Eye (tissue), 1 donor: ENCODE data around the gene FAM13A.
"Not testable (repeated sequence)": the region's sequence is repeated elsewhere in the genome, so short reads cannot be mapped to it uniquely, and the experiment has no call there.

Experiments used
- DNase-seq: peaks from one replicate; pipeline ENCODE4 v3.0.0-alpha.2; 2015

The FAM13A gene

DNA sequence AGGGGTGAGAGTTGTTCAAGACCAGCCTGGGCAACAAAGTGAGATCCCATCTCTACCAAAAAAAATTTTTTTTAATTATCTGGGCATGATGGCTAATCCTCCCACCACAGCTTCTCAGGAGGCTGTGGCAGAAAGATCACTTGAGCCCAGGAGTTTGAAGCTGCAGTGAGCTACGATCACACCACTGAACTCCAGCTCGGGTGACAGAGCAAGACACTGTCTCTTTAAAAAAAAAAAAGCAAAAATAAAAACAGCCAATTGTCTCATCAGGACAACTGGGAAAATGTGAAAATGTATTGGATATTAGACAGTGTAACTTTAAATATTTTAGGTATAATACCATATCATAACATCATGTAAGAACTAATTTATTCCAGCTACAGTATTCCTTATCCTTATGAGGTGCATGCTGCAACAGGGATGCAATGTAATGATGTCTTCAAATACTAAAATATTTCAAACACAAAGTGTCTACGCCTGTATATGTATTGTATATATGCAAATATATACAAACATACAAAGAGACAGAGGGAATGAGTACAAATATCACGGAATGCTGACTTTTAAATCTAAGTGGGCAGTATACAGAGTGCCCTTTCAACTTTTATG is 17.2 kb downstream of the FAM13A start:
- DNase-seq, result no peak

DNA sequence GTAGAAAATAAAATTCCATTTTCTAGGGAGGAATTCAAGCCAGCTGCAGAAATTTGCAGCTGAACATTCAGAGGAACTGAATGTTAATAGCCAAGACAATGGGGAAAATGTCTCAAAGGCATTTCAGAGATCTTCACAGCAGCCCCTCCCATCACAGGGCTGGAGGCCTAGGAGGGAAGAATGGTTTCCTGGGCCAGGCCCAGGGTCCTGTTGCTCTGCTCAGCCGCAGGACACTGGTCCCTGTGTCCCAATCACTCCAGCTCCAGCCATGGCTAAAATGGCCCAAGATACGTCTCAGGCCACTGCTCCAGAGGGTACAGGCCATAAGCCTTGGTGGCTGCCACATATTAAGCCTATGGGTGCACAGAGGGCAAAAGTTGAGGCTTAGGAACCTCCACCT is 20.4 kb downstream of the FAM13A start:
- no peak for DNase-seq

DNA sequence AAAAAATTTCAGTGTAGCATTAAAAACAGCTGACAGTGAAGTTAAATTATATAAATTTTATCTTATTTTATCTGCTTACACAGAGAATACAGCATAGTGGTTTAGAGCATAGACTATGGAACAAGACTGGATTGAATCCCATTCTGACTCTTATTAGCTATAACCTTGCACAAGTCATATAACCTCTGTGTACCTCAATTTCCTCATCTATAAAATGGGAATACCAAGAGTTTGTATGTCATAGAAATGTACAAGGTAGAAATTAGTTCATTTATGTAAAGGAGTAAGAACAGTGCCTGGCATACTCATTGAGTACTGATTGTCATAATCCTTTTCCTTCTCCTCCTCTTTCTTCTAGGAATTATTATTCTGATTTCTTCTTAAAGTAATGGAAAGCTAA is 25.7 kb downstream of the FAM13A start:
- no peak for DNase-seq

DNA sequence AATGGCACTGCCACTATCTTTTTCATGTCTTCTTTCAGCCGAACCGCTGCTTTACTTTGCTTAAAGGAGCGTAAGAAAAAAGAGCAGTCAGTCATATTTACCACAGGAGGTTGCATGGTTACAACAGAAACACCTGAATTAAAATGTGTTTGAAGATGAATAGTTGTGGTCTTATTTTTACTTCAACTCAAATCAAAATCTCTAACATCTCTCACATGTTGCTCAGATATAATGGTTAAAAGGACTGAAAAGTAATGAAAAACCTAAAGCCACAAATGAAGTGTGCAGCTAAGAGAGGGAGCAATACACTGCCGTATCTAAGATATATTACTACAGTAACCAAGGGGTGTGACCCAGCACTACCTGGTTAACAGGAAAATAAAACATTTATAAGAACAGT is 27.4 kb downstream of the FAM13A start:
- DNase-seq, result no peak

DNA sequence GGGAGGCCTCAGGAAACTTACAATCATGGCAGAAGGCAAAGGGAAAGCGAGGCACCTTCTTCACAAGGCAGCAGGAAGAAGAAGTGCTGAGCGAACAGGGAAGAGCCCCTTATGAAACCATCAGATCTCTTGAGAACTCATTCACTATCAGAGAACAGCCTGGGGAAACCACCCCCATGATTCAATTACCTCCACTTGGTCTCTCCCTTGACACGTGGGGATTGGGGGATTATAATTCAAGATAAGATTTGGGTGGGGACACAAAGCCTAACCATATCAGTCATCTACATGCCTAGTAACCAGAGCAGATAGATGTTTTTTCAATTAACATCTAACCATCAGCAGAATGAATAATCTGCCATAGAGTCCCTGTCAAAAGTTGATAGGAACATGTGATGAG is 30.4 kb downstream of the FAM13A start:
- no peak for DNase-seq

DNA sequence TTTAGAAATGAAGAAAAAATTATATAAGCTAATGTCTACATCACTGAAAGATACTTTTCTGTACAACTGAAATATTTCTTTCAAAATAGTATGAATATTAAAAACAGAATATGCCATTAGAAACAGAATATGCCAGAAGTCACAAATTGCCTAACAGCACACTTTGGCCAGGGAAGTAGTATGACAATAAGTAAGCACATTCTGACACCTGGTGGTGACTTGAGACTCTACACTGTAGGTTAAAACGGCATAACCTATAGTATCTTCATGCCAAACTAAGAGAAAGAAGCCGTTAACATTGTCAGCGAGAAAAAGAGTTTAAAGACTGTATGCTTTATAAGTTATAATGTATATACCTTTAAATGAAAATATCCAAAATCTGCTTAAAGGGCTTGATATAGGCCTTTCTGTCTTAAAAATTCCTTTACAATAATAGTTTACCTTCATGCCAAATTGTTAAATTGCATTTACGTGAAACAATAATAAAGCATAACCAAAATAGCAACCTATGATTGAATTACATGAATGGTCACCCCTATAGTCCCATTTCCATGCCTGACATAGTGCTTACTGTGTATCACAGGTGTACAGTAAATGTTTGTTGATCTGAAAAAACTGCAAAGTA is 32.8 kb downstream of the FAM13A start:
- peak; percentile 88 for DNase-seq

DNA sequence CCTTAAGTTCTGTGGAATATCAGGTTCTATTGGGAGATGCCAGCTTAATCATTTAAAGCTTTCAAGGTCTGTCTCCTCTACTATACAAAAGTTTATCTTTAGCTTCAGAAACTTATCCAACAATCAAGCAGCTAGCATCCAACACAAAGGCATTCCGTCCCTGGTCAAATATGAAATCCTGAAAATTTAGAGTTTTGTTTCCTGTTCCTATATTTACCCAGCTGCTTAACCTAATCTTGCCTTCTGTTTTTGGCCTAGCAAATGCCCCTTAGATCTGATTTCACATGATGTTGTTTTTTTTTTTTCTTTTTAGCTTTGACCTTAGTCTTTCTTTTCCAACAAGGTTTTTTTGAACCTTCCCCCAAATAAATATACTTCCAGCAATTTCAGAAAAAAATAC is 33.8 kb downstream of the FAM13A start:
- no peak for DNase-seq

DNA sequence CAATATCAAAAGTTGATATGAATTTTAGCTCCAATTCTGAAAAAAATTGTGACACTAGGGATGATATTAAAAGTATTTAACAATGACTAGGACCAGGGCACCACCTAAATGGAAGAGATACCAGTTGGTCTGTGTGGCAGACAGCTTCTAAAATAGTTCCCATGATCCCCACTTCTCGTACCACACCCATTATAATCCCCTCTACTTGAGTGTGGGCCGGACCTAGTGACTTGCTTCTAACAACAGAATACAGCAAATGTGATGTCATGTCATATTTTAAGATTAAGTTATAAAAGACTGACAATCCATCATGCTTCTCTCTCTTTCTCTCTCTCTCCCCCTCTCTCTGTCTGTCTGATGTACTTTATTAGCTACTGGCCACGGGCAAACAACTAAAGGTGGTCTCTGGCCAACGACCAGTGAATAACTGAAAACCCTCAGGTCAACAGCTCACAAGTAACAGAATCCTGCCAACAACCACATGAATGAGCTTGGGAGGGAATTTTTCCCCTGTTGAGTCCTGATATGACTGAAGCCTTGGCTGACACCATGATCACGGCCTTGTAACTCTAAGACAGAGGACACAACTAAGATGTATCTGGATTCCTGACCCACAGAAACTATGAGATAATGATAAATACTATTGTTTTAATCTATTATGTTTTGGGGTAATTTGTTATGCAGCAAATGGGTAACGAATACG is 34.4 kb downstream of the FAM13A start:
- no peak for DNase-seq

DNA sequence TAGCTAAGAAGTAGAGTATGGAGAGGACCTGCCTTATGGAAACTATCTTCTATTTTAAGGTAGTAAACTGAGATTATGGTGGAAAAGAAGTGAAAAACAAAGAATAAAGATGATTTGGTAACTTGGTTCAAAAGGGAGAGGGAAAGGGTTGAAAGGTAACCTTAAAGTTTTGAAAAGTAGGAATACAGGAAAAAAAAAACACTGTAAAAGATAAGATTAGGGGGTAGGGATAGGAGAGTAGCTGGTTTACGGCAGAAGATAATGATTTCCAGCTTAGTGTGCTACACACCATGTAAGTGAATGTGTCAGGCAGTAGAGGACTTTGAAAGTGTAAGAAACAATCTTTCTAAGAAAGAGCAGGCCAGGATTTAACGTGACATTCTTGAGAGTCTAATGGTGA is 35.3 kb downstream of the FAM13A start:
- no peak for DNase-seq

DNA sequence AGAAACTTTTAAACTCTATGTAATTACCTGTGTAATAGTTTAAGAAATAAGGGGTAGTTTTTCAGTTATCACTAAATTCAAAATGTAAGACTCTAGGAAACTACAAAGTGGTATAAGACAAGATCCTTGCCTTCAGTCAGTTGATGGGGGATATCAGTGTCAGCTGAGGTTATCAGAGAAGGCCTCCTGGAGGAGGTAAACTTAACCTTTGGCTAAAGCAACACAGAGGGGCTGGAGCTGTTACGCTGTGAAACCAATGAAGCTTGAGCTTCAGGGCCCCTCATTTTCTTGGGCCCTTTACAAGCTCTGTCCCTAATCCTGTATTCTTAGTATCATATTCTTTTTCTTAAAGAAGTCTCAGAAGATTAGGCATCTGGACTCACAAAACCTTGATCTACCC is 35.9 kb downstream of the FAM13A start:
- no peak for DNase-seq

DNA sequence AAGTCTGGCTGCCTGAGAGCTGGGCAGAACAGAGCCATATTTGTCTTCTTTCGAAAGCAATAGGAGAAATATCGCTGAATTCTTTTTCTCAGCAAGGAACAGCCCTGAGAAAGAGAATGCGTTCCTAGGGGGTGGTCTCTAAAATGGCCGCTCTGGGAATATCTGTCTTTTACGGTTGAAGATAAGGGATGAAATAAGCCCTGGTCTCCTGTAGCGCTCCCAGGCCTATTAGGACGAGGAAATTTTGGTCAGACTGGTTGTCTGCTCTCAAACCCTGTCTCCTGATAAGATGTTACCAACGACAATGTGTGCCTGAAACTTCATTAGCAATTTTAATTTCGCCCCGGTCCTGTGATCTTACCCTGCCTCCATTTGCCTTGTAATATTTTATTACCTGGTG is 42.1 kb downstream of the FAM13A start:
- DNase-seq, result not testable (repeated sequence)

DNA sequence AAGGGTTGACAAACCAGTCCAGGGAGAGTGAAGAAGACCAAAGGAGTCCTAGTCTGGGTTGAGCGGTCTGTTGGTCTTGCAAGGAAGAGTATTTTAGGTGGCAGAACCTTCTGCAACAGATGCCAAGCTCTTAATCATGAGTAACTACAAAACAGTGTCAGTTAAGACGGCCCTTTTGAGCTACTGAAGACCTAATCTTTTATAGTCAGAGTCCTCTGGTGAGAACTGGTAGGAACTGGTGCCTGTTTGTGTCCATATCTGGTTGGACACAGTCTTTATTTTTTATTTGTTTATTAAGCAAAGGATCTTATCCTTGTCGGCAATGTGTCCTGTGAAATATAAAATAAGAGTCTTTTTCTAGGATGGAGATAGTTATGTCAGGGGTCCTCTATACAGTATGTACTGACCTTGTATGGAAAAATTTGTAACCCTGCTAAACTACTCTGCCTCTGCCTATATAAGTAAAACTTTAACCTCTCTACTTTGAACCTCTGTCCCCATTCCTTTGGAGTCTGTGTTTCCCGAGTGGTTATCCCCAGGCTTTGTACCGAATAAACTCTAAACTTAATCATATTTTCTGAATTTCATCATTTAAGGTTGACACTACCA is 47.1 kb downstream of the FAM13A start:
- DNase-seq, result no peak

DNA sequence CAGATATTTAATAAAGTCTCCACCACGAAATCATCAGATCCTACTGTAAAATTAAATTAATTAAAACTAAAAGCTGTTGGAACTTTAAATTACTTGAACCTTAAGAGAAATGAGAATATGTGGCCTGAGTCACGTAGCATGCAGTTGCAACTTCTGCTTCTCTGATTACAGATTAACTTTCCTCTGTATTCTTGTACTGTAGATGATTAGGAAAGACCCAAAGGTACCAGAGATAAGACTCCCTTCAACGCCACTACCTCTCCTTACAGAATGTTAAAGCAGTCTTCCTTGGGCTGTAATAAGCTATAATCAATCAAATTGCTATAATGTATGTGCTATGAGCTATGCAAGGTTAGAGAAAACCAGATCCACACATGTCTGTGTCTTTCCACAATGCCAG is 47.9 kb downstream of the FAM13A start:
- DNase-seq, result no peak

DNA sequence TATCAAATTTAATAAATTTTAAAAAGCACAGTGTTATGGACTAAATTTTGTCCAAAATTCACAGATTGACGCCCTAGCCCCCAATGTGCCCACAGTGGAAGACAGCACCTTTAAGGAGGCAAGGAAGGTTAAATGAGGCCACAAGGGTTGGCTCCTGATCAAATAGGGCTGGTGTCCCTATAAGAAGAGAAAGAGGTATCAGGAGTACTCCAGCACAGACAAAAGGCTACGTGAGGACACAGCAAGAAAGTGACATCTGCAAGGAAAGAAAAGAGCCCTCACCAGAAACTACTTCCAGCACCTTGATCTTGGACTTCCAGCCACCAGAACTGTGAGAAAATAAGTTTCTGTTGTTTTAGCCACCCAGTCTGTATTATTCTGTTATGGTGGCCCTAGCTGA is 48.8 kb downstream of the FAM13A start:
- DNase-seq, result no peak

DNA sequence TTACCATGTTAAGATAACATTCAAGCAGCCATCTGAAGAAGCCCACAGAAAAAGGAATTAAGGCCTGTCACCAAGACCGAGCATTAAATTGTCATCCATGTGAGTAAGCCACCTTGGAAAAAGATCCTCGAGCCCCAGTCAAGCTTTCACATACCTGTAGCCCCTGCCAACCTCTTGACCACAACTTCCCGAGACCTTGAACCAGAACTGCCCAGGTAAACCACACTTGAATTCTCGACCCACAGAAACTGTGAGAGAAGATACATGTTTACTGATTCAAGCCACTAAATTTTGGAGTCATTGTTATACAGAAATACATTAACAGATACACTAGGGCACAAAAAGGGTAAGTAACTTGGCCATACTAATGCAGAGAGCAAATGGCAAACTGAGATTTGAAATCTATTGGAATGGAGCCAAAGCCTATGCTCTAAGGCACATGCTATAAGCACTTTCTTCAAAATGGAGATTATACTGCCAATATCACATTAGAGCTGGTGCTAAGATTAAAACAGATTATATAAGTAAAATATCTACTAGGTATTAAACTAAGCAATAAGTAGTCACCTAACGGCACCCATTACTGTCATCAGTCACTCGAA is 49.5 kb downstream of the FAM13A start:
- no peak for DNase-seq

DNA sequence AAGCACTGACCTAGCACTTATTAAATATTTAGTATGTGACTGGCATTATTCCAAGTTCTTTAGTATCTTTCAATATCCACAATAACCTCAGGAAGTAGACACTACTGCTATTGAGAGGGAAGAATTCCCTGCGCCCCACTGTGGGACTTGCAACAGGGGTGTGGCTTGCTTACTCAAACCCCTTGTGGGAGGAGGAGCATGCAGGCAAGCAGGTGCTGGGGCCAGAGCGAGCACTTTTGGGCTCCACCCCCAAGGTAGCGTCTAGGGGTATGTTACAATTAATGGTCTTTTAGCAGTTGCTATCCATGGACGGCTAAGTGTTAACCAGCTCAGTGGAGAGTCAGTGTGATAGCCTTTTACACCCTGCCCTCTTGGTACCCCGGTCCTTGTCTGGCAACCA is 50.7 kb downstream of the FAM13A start:
- no peak for DNase-seq

DNA sequence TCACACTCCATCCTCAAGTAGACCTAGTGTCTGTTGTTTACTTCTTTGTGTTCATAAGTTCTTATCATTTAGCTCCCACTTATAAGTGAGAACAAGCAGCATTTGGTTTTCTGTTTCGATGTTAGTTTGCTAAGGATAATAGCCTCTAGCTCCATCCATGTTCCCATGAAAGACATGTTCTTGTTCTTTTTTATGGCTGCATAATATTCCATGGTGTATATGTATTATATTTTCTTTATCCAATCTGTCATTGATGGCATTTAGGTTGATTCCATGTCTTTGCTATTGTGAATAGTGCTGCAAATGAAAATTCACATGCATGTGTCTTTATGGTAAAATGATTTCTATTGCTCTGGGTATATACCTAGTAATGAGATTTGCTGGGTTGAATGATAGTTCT is 51.9 kb downstream of the FAM13A start:
- not testable (repeated sequence) for DNase-seq

DNA sequence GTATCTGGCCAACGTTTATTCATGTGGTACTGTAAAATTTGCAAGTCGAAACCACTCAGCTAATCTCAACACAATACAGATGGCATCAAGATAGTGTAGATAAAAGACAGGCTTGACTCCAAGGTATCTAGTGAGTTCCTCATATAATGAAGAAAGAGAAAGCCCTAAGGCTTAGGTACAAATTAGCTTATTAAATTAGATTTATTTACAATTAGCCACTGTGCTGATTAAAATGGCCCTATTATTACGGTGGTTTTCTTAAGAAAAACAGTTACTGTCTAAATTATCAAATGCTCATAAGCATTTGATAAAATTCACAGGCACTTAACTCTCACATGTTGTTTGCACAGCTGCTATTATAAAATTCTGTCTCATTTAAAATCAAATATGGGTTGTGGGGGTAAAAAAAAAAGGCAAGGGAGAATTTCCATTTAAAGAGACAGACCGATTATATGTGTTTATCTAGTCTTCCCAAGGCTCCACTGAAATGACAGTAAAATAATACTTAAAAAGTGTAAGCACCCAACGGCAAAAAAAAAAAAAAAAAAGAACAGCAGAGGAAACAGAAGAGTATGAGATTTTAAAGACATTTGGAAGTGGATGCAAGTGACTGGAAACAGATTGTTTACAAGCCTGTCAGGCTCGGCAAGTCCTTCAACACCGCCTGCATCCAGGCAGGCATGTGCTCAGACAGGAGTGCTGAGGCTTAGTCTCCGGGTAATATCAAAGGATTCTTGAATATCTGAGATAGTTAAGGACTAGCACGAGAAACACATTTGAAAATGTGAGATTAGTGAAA is 55.1 kb downstream of the FAM13A start:
- DNase-seq, result no peak

DNA sequence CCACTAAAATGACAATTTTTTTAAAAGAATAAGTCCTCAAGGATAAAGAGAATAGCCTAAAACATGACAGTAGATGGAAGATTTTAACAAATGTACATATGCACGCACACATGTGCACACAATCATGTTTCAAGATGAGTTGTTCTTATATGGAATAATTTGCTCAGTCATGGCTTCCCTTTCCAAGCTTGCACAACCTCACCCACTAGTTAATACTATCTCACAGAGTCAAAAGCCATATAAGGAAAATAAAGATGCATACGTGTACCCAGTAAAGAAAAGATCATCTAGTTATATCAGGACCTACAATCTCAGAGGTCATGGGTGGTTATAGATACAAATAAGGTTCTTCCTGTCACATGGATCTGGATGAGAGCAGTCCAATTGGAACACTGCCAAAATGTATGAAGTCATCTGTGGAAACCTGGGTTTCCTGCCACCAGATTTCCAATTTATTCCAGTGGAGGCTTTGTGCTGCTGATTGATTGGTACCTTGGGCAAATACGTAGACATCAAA is 56.1 kb downstream of the FAM13A start:
- DNase-seq, result peak; percentile 10

DNA sequence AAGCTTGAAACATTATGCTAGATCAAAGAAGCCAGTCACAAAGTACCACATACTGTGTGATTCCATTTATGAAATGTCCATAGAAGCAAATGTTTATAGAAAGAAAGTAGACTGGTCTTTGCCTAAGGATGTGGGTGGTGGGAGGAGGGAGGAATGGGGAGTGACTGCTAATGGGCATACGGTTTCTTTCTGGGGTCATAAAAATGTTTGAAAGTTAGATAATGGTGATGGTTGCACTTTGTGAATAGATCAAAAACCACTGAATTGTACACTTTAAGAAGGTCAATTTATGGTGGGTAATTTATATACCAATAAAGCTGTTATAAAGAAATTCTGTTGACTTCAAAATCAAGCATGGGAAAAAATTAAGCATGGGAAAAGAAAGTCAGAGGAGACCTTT is 56.6 kb downstream of the FAM13A start:
- no peak for DNase-seq

DNA sequence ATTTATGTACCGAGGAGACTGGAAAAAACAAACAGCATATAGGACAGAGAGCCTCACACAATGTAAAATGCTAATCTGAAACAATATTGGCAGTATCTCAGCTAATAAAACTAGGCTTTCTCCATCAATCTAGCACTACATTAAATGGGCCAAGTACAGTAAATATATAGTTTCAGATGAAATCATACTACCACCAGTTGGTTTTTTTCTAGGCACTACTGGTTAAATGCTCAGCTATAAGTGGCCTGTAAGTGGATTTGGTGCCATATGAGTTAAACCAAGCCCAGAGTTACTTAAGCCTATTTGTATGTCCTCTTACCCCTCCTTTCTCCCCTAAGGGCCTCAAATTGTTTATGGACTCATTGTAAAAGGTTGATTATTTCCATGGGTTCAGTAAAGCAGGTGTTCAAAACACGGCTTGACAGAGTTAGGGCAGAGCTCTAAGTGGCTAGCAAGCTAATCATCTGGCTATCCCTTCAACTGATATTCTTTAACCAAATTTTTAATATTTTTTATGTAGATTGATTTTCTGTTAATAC is 57.5 kb downstream of the FAM13A start:
- no peak for DNase-seq

DNA sequence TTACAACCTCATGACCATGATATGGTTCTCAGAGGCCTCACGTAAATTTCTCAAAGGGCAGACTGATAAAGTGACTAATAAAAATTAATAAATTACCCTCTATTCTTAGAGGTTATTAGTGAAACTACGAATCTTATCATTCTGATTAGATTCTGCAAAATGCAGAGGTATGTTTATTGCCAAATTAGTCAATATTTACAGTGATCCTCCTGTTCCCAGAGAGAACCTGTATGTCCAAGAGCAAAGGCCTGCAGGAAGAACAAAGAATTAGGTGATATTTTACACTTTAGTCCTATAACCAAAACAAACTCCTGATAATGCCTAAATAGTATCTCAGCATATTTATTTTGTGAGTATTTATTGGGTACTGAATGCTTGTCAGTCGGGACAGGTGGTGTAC is 58.1 kb downstream of the FAM13A start:
- no peak for DNase-seq
